Measurements from ENCODE around the gene SRMS.

The SRMS gene

DNA sequence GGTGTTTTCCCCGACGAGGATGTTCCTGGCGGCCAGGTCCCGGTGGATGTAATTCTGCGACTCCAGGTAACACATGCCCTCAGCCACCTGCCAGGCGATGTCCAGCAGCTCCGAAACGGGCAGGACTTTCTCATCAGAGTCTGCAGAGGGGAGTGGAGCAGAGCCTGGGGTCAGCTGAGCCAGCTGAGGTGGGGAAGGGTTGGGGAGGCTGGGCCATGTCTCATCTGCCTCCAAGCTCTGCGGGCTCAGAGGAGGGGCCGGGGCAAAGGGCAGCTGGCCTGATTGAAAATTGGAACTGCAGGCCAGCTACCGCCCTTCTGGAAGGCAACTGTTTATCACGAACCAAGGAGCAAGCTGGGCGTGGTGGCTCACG, 16.8 kb downstream of the SRMS start:
- H2BK5ac ChIP-seq (ENCODE audit: low read length) = no peak overlapping the region
- H2AK5ac ChIP-seq (ENCODE audit: low read depth, low read length) = peak overlapping the region; percentile 79
- no peak overlapping the region for H3K4ac ChIP-seq (ENCODE audit: low read length)
- H3K23ac ChIP-seq (ENCODE audit: low read depth, low read length, poor library complexity) = no peak overlapping the region
- H3K14ac ChIP-seq (ENCODE audit: low read length) = no peak overlapping the region
- H2BK15ac ChIP-seq (ENCODE audit: low read length) = no peak overlapping the region
- H3K27me3 ChIP-seq (ENCODE audit: control insufficient read depth in 3 of 3, insufficient read depth in 3 of 3, low read depth in 1 of 3, low read length in 3 of 3) = no peaks in the 10 kb centered on the region
- H4K91ac ChIP-seq (ENCODE audit: low read depth, low read length, poor library complexity) = no peak overlapping the region
- peak overlapping the region; percentile 44 for H3K18ac ChIP-seq (ENCODE audit: low read length)
- no peak overlapping the region for H3K27ac ChIP-seq (replicated peaks; ENCODE audit: low read length)
- H3K4me2 ChIP-seq (ENCODE audit: insufficient read depth, low read length, poor library complexity, severe bottlenecking) = no peak overlapping the region
- peaks cover 6% of the 10 kb centered on the region for H3K79me1 ChIP-seq (ENCODE audit: low read depth, low read length)
- no peak overlapping the region for H2BK12ac ChIP-seq (ENCODE audit: low read length)
- no CpG with 5 or more reads among the region's 14 CpGs for WGBS, 2 donors (ENCODE audit: extremely low coverage in 2 of 2, insufficient read length in 2 of 2, insufficient replicate concordance in 1 of 2)
- no peak overlapping the region for H3K4me3 ChIP-seq (ENCODE audit: low read length in 2 of 2)
- H2AFZ ChIP-seq (ENCODE audit: low read length) = no peak overlapping the region
- H3K36me3 ChIP-seq (replicated peaks in 1 of 2; ENCODE audit: control insufficient read depth in 2 of 2, insufficient read depth in 2 of 2, low read length in 2 of 2) = peaks cover 0 to 2% of the 10 kb centered on the region in 2 donors
- peaks cover 3 to 11% of the 10 kb centered on the region in 2 donors for H3K4me1 ChIP-seq (ENCODE audit: control insufficient read depth in 2 of 2, insufficient read depth in 1 of 2, low read depth in 1 of 2, low read length in 2 of 2)
- peaks cover 0 to 2% of the 10 kb centered on the region in 2 donors for H3K9me3 ChIP-seq (replicated peaks in 1 of 2; ENCODE audit: control insufficient read depth in 2 of 2, insufficient read depth in 1 of 2, low read depth in 1 of 2, low read length in 2 of 2)
- H2BK120ac ChIP-seq (ENCODE audit: low read depth, low read length) = no peak overlapping the region
- DNase-seq (ENCODE audit: low spot score) = no peak
- H4K8ac ChIP-seq (ENCODE audit: low read depth, low read length) = no peak overlapping the region
- H3K9ac ChIP-seq (ENCODE audit: low read depth, low read length, poor library complexity) = no peak overlapping the region

DNA sequence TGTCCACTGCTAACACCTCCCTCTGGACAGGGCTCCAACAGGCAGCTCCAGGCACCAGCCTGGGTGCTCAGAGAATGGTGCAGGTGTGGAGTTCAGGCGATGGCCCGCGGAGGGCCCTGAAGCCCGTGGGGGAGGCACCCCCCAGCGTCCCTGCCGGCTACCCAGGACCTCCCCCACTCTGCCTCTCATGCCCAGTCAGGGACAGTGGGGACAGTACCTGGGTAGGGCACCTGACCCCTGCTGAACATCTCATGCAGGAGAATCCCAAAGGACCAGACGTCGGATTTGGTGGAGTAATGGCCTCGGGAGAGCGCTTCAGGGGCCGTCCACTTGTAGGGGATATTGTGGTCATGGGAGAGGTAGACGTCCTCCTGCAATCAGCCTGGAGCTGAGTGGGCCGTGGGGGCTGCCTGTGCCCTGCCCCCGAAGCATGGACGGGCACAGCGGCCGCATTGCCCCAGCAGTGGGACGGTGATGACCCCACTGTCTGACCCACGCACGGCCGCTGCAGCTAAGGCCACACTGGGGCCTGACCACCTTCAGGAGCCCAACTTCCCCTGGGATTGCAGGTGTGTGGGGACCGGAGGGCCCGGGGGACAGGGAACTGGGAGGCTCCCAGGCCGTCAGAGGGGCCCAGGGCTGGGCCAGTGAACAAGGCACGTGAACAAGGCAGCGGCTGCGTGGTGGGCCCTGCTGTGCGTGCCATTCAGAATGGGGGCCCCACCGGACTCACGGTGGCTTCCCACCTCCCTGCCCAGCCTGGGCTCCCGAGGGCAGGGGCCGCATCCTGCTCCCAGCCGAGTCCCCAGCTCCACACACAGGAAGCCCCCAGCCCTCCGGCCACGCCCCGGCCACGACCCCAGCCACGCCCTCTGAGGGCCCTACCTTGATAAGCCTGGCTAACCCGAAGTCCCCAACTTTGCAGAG, 17.4 kb downstream of the SRMS start:
- peak overlapping the region; percentile 75 for H2BK15ac ChIP-seq (ENCODE audit: low read length)
- H3K27ac ChIP-seq (replicated peaks; ENCODE audit: low read length) = no peak overlapping the region
- peaks cover under 1 to 9% of the 10 kb centered on the region in 2 donors for H3K4me1 ChIP-seq (ENCODE audit: control insufficient read depth in 2 of 2, insufficient read depth in 1 of 2, low read depth in 1 of 2, low read length in 2 of 2)
- peaks cover 0 to 2% of the 10 kb centered on the region in 2 donors for H3K9me3 ChIP-seq (replicated peaks in 1 of 2; ENCODE audit: control insufficient read depth in 2 of 2, insufficient read depth in 1 of 2, low read depth in 1 of 2, low read length in 2 of 2)
- no peak overlapping the region for H3K9ac ChIP-seq (ENCODE audit: low read depth, low read length, poor library complexity)
- no peak overlapping the region for H4K8ac ChIP-seq (ENCODE audit: low read depth, low read length)
- no peak overlapping the region for H2BK120ac ChIP-seq (ENCODE audit: low read depth, low read length)
- no CpG with 5 or more reads among the region's 39 CpGs for WGBS, 2 donors (ENCODE audit: extremely low coverage in 2 of 2, insufficient read length in 2 of 2, insufficient replicate concordance in 1 of 2)
- peak overlapping the region; percentile 1 for H3K23ac ChIP-seq (ENCODE audit: low read depth, low read length, poor library complexity)
- H3K4ac ChIP-seq (ENCODE audit: low read length) = no peak overlapping the region
- H3K18ac ChIP-seq (ENCODE audit: low read length) = peak overlapping the region; percentile 64
- no peak overlapping the region for H2BK12ac ChIP-seq (ENCODE audit: low read length)
- peak overlapping the region; percentile 75 for H2BK5ac ChIP-seq (ENCODE audit: low read length)
- no peak overlapping the region for H3K14ac ChIP-seq (ENCODE audit: low read length)
- H3K79me1 ChIP-seq (ENCODE audit: low read depth, low read length) = peaks cover 6% of the 10 kb centered on the region
- H2AFZ ChIP-seq (ENCODE audit: low read length) = no peak overlapping the region
- H3K4me3 ChIP-seq (ENCODE audit: low read length in 2 of 2) = no peak overlapping the region
- H4K91ac ChIP-seq (ENCODE audit: low read depth, low read length, poor library complexity) = peak overlapping the region; percentile 53
- H3K27me3 ChIP-seq (ENCODE audit: control insufficient read depth in 3 of 3, insufficient read depth in 3 of 3, low read depth in 1 of 3, low read length in 3 of 3) = no peaks in the 10 kb centered on the region
- DNase-seq (ENCODE audit: low spot score) = no peak
- H3K36me3 ChIP-seq (replicated peaks in 1 of 2; ENCODE audit: control insufficient read depth in 2 of 2, insufficient read depth in 2 of 2, low read length in 2 of 2) = peaks cover 0 to 2% of the 10 kb centered on the region in 2 donors
- H2AK5ac ChIP-seq (ENCODE audit: low read depth, low read length) = peak overlapping the region; percentile 79
- H3K4me2 ChIP-seq (ENCODE audit: insufficient read depth, low read length, poor library complexity, severe bottlenecking) = no peak overlapping the region

DNA sequence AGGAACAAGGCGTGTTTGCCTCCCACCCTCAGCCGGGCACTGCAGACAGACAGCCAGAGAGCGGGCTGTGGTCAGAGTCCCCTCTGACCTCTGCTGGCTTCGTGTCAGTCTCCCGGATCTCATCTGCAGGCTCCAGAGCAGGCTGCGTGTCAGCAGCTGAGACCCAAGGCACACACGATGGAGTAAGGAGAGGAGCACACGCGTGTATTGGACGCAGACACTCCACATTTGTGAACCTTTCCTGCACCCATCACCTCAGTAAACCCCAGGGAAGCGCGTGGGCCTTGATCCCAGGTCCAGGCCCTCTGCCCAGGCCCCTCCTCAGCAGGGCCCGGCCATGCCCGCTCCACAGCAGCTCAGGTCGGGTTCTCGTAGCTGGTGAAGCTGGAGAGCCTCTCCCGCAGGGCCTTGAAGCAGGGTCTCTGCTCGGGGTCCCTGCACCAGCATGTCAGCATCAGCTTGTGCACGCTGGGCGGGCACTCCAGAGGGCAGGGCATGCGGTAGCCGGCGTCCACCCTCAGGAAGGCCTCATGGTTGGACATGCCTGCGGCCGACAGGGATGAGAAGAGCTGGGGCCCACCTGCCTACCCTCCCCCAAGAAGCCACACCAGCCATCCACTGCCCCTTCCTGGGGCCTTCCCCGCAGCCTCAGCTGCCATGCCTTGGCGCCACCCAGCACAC, 18.2 kb downstream of the SRMS start:
- no CpG with 5 or more reads among the region's 27 CpGs for WGBS, 2 donors (ENCODE audit: extremely low coverage in 2 of 2, insufficient read length in 2 of 2, insufficient replicate concordance in 1 of 2)

DNA sequence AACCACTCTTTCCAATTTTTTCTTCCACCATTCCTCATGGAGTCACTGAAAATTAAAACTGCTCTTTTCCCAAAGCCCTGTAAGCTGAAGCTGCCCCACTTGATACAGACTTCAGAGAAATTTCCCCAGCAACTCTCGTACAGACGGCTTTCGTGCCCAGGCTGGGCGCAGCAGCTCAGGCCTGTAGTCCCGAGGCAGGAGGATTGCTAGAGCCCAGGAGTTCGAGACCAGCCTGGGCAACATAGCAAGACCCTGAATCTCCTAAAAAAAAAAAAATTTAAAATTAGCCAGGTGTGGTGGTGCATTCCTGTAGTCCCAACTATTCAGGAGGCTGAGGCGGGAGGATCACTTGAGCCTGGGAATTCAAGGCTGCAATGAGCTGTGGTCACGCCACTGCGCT, 20.4 kb downstream of the SRMS start:
- peaks cover 8 to 9% of the 10 kb centered on the region in 2 donors for H3K4me1 ChIP-seq (ENCODE audit: control insufficient read depth in 2 of 2, insufficient read depth in 1 of 2, low read depth in 1 of 2, low read length in 2 of 2)
- no peak overlapping the region for H3K4me2 ChIP-seq (ENCODE audit: insufficient read depth, low read length, poor library complexity, severe bottlenecking)
- no peak overlapping the region for H3K27ac ChIP-seq (replicated peaks; ENCODE audit: low read length)
- WGBS, 2 donors (ENCODE audit: extremely low coverage in 2 of 2, insufficient read length in 2 of 2, insufficient replicate concordance in 1 of 2) = no CpG with 5 or more reads among the region's 9 CpGs
- H2BK15ac ChIP-seq (ENCODE audit: low read length) = no peak overlapping the region
- peaks cover 10% of the 10 kb centered on the region for H3K79me1 ChIP-seq (ENCODE audit: low read depth, low read length)
- no peak overlapping the region for H3K18ac ChIP-seq (ENCODE audit: low read length)
- H2BK120ac ChIP-seq (ENCODE audit: low read depth, low read length) = no peak overlapping the region
- no peak overlapping the region for H2BK5ac ChIP-seq (ENCODE audit: low read length)
- no peak overlapping the region for H3K4ac ChIP-seq (ENCODE audit: low read length)
- H3K14ac ChIP-seq (ENCODE audit: low read length) = no peak overlapping the region
- no peak overlapping the region for H2AK5ac ChIP-seq (ENCODE audit: low read depth, low read length)
- DNase-seq (ENCODE audit: low spot score) = no peak
- no peak overlapping the region for H4K91ac ChIP-seq (ENCODE audit: low read depth, low read length, poor library complexity)
- no peak overlapping the region for H2AFZ ChIP-seq (ENCODE audit: low read length)
- H3K4me3 ChIP-seq (ENCODE audit: low read length in 2 of 2) = no peak overlapping the region
- no peaks in the 10 kb centered on the region for H3K27me3 ChIP-seq (ENCODE audit: control insufficient read depth in 3 of 3, insufficient read depth in 3 of 3, low read depth in 1 of 3, low read length in 3 of 3)
- peaks cover 17 to 18% of the 10 kb centered on the region in 2 donors for H3K36me3 ChIP-seq (replicated peaks in 1 of 2; ENCODE audit: control insufficient read depth in 2 of 2, insufficient read depth in 2 of 2, low read length in 2 of 2)
- H3K23ac ChIP-seq (ENCODE audit: low read depth, low read length, poor library complexity) = no peak overlapping the region
- H3K9me3 ChIP-seq (replicated peaks in 1 of 2; ENCODE audit: control insufficient read depth in 2 of 2, insufficient read depth in 1 of 2, low read depth in 1 of 2, low read length in 2 of 2) = peaks cover 13 to 17% of the 10 kb centered on the region in 2 donors
- H2BK12ac ChIP-seq (ENCODE audit: low read length) = no peak overlapping the region
- no peak overlapping the region for H3K9ac ChIP-seq (ENCODE audit: low read depth, low read length, poor library complexity)
- H4K8ac ChIP-seq (ENCODE audit: low read depth, low read length) = no peak overlapping the region

More for the DNA sequence above, 18.2 kb downstream of the SRMS start:
- H2BK12ac ChIP-seq (ENCODE audit: low read length) = no peak overlapping the region
- no peak overlapping the region for H4K8ac ChIP-seq (ENCODE audit: low read depth, low read length)
- peak overlapping the region; percentile 57 for H3K18ac ChIP-seq (ENCODE audit: low read length)
- peak overlapping the region; percentile 53 for H4K91ac ChIP-seq (ENCODE audit: low read depth, low read length, poor library complexity)
- no peak overlapping the region for H2BK120ac ChIP-seq (ENCODE audit: low read depth, low read length)
- H3K27me3 ChIP-seq (ENCODE audit: control insufficient read depth in 3 of 3, insufficient read depth in 3 of 3, low read depth in 1 of 3, low read length in 3 of 3) = no peaks in the 10 kb centered on the region
- no peak overlapping the region for H3K4ac ChIP-seq (ENCODE audit: low read length)
- no peak overlapping the region for H3K14ac ChIP-seq (ENCODE audit: low read length)
- peak overlapping the region; percentile 53 for H2AK5ac ChIP-seq (ENCODE audit: low read depth, low read length)
- peaks cover 1 to 5% of the 10 kb centered on the region in 2 donors for H3K4me1 ChIP-seq (ENCODE audit: control insufficient read depth in 2 of 2, insufficient read depth in 1 of 2, low read depth in 1 of 2, low read length in 2 of 2)
- H3K79me1 ChIP-seq (ENCODE audit: low read depth, low read length) = peaks cover 6% of the 10 kb centered on the region
- no peak overlapping the region for H3K23ac ChIP-seq (ENCODE audit: low read depth, low read length, poor library complexity)
- peak overlapping the region; percentile 75 for H2BK5ac ChIP-seq (ENCODE audit: low read length)
- DNase-seq (ENCODE audit: low spot score) = no peak
- H3K36me3 ChIP-seq (replicated peaks in 1 of 2; ENCODE audit: control insufficient read depth in 2 of 2, insufficient read depth in 2 of 2, low read length in 2 of 2) = peaks cover 0 to 2% of the 10 kb centered on the region in 2 donors
- H3K27ac ChIP-seq (replicated peaks; ENCODE audit: low read length) = no peak overlapping the region
- no peak overlapping the region for H3K4me2 ChIP-seq (ENCODE audit: insufficient read depth, low read length, poor library complexity, severe bottlenecking)
- peak overlapping the region; percentile 75 for H2BK15ac ChIP-seq (ENCODE audit: low read length)
- H3K4me3 ChIP-seq (ENCODE audit: low read length in 2 of 2) = no peak overlapping the region
- no peak overlapping the region for H3K9ac ChIP-seq (ENCODE audit: low read depth, low read length, poor library complexity)
- peaks cover 0 to 2% of the 10 kb centered on the region in 2 donors for H3K9me3 ChIP-seq (replicated peaks in 1 of 2; ENCODE audit: control insufficient read depth in 2 of 2, insufficient read depth in 1 of 2, low read depth in 1 of 2, low read length in 2 of 2)
- no peak overlapping the region for H2AFZ ChIP-seq (ENCODE audit: low read length)
